Measurements from ENCODE around the gene KCNC4. TPM values are rescaled to one million over a fixed set of nuclear protein-coding genes. Genes with fewer than 3 reads are reported as not detected.

Gene KCNC4
- total RNA-seq, 4 donors from 2014 or later = 3.8 to 12.5 (median 4.6) TPM

DNA sequence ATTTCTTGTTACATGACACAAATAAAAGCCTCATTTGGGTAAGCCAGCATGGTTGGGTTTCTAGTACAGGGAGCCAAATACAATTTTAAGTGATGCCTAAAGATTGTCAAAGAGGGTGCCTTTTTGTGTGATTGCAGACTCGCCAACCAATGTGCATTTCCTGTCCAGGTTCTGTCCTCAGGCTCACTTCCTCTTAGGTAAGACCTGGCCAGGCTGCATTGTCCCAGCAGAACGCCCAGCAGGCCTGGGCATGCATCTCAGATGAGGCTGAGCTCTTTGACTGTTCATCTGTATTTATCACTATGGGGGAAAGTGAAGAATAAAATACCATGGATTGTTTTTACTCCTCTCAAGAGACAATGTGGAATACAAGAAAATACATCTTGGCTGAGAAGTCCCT is 49.7 kb downstream of the KCNC4 start:
- Histone ChIP-seq H3K4me1 (no peaks in the 10 kb centered on the region), H3K27ac (no peak overlapping the region), H3K9me3 (no peaks in the 10 kb centered on the region), H3K4me3 (replicated peaks in 1 of 3) (no peak overlapping the region), H3K27me3 (no peaks in the 10 kb centered on the region), H3K36me3 (no peaks in the 10 kb centered on the region)
- TF ChIP-seq, protein P1, sequence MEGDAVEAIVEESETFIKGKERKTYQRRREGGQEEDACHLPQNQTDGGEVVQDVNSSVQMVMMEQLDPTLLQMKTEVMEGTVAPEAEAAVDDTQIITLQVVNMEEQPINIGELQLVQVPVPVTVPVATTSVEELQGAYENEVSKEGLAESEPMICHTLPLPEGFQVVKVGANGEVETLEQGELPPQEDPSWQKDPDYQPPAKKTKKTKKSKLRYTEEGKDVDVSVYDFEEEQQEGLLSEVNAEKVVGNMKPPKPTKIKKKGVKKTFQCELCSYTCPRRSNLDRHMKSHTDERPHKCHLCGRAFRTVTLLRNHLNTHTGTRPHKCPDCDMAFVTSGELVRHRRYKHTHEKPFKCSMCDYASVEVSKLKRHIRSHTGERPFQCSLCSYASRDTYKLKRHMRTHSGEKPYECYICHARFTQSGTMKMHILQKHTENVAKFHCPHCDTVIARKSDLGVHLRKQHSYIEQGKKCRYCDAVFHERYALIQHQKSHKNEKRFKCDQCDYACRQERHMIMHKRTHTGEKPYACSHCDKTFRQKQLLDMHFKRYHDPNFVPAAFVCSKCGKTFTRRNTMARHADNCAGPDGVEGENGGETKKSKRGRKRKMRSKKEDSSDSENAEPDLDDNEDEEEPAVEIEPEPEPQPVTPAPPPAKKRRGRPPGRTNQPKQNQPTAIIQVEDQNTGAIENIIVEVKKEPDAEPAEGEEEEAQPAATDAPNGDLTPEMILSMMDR (IDR thresholded peaks at IDR 0.05) = no peak
- no peak for TF ChIP-seq POLR2A (IDR thresholded peaks at IDR 0.05)
- intact Hi-C loops (cut with DNase I) = no loop called here
- DNase-seq = no peak
- 71 to 72% methylated on average over 2 of the region's 2 CpGs for WGBS, 2 donors

Small RNA genes within 50 kb of the gene (small RNA-seq; reads per million reads assigned to genes)
- gene AL137790.1 = not detected

Other genes starting within 250 kb of the KCNC4 start
- 100 to 1,000 TPM in 3 of 4 donors, 10 to 100 TPM in 1; 90.3 to 200 (median 118) TPM for gene AHCYL1, start 225.5 kb upstream of the KCNC4 start, total RNA-seq
- 10 to 100 TPM; 36.2 to 63.4 (median 45.2) TPM for gene STRIP1, start 175.7 kb upstream of the KCNC4 start, total RNA-seq
- gene ALX3, start 139.6 kb upstream of the KCNC4 start, total RNA-seq = not detected
- under 1 TPM in 1 of 4 donors, not detected in 3; 0.27 TPM for gene UBL4B, start 97.9 kb upstream of the KCNC4 start, total RNA-seq
- gene SLC6A17, start 59.8 kb upstream of the KCNC4 start, total RNA-seq = under 1 TPM; under 0.01 to 0.49 (median 0.18) TPM
- gene RBM15, start 129.1 kb downstream of the KCNC4 start, total RNA-seq = 10 to 100 TPM; 38.4 to 59.8 (median 40.7) TPM
- 10 to 100 TPM; 18.6 to 30.5 (median 25.8) TPM for gene SLC16A4, start 180.7 kb downstream of the KCNC4 start, total RNA-seq
- gene LAMTOR5, start 197.4 kb downstream of the KCNC4 start, total RNA-seq = 100 to 1,000 TPM in 1 of 4 donors, 10 to 100 TPM in 3; 46.1 to 119 (median 80.2) TPM
- under 1 TPM in 1 of 4 donors, not detected in 3; 0.33 TPM for gene PROK1, start 240.8 kb downstream of the KCNC4 start, total RNA-seq

Measured in thyroid gland (tissue), 4 donors.